Measurements from ENCODE around the gene CDCA7. TPM values are rescaled to one million over a fixed set of nuclear protein-coding genes. Genes with fewer than 3 reads are reported as not detected.
"Not testable (repeated sequence)": the region's sequence is repeated elsewhere in the genome, so short reads cannot be mapped to it uniquely, and the experiment has no call there.

Gene CDCA7
- polyA plus RNA-seq, 1 donor from 2014 or later, result 0.27 TPM

DNA sequence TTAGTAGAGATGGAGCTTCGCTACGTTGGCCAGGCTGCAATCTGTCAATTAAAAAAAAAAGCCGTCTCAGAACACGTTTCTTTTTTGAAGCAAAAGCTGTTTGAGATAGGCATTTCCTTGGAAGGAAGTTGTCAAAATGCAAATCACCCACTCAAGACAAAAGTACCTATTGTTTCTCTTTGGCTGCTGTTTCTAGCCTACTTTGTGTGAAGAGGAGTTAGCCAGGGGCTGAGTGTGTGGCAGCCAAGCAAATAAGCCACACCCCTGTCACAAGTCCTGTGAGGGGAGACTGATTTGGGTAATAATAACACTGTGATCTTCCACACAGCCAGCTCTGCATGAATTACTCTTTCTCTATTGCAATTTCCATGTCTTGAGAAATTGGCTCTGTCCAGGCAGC, 47.4 kb upstream of the CDCA7 start:
- no peak overlapping the region for H3K9ac ChIP-seq (ENCODE audit: low read length)
- TF ChIP-seq EZH2 (IDR thresholded peaks at IDR 0.05; ENCODE audit: borderline replicate concordance, insufficient read depth, low read length, poor library complexity, severe bottlenecking) (no peak), SMC3 (conservative IDR thresholded peaks at IDR 0.05; ENCODE audit: poor library complexity) (no peak), TAF1 (IDR thresholded peaks at IDR 0.05; ENCODE audit: low read depth) (no peak), MXI1 (conservative IDR thresholded peaks at IDR 0.05; ENCODE audit: poor library complexity, severe bottlenecking) (no peak), CTCF (IDR thresholded peaks at IDR 0.05; ENCODE audit: poor library complexity, severe bottlenecking) (no peak), POLR2AphosphoS5 (IDR thresholded peaks at IDR 0.05) (no peak), RAD21 (conservative IDR thresholded peaks at IDR 0.05) (no peak), EP300 (conservative IDR thresholded peaks at IDR 0.05; ENCODE audit: poor library complexity, severe bottlenecking) (no peak)
- TF ChIP-seq, protein P1, sequence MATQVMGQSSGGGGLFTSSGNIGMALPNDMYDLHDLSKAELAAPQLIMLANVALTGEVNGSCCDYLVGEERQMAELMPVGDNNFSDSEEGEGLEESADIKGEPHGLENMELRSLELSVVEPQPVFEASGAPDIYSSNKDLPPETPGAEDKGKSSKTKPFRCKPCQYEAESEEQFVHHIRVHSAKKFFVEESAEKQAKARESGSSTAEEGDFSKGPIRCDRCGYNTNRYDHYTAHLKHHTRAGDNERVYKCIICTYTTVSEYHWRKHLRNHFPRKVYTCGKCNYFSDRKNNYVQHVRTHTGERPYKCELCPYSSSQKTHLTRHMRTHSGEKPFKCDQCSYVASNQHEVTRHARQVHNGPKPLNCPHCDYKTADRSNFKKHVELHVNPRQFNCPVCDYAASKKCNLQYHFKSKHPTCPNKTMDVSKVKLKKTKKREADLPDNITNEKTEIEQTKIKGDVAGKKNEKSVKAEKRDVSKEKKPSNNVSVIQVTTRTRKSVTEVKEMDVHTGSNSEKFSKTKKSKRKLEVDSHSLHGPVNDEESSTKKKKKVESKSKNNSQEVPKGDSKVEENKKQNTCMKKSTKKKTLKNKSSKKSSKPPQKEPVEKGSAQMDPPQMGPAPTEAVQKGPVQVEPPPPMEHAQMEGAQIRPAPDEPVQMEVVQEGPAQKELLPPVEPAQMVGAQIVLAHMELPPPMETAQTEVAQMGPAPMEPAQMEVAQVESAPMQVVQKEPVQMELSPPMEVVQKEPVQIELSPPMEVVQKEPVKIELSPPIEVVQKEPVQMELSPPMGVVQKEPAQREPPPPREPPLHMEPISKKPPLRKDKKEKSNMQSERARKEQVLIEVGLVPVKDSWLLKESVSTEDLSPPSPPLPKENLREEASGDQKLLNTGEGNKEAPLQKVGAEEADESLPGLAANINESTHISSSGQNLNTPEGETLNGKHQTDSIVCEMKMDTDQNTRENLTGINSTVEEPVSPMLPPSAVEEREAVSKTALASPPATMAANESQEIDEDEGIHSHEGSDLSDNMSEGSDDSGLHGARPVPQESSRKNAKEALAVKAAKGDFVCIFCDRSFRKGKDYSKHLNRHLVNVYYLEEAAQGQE (IDR thresholded peaks at IDR 0.05; ENCODE audit: borderline replicate concordance), result no peak
- no peaks in the 10 kb centered on the region for H3K9me2 ChIP-seq (ENCODE audit: insufficient read depth, low read length)
- H3F3A ChIP-seq (ENCODE audit: insufficient read depth, low read length, poor library complexity, severe bottlenecking), result no peaks in the 10 kb centered on the region
- H3K4me3 ChIP-seq (ENCODE audit: low read length), result no peak overlapping the region
- H2AFZ ChIP-seq (ENCODE audit: low read depth, low read length), result no peak overlapping the region
- no peaks in the 10 kb centered on the region for H3K27me3 ChIP-seq (ENCODE audit: insufficient read depth, low read depth, low read length)
- H4K20me1 ChIP-seq (ENCODE audit: insufficient read depth), result no peaks in the 10 kb centered on the region
- H3K9me3 ChIP-seq (ENCODE audit: low read length), result no peaks in the 10 kb centered on the region
- no peaks in the 10 kb centered on the region for H3K36me3 ChIP-seq (ENCODE audit: insufficient read depth, low read length)
- H3K4me2 ChIP-seq (ENCODE audit: low read length), result no peak overlapping the region
- no peak overlapping the region for H3K27ac ChIP-seq (ENCODE audit: low read length)
- H3K79me2 ChIP-seq (replicated peaks; ENCODE audit: insufficient read depth, low read length), result no peaks in the 10 kb centered on the region

DNA sequence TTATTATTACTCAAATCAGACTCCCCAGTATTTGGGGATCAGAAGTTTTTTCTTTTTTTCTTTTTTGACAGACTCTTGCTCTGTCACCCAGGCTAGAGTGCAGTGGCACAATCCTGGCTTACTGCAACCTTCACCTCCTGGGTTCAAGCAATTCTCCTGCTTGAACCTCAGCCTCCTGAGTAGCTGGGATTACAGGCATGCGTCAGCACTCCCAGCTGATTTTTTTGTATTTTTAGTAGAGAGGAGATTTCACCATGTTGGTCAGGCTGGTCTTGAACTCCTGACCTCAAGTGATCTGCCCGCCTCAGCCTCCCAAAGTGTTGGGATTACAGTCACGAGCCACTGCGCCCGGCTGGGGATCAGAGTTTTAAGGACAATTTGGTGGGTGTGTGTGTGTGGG, 45.3 kb upstream of the CDCA7 start:
- H3K9ac ChIP-seq (ENCODE audit: low read length); H3K27me3 ChIP-seq (ENCODE audit: insufficient read depth, low read depth, low read length); H3K9me2 ChIP-seq (ENCODE audit: insufficient read depth, low read length); H2AFZ ChIP-seq (ENCODE audit: low read depth, low read length); H3K4me2 ChIP-seq (ENCODE audit: low read length); H3F3A ChIP-seq (ENCODE audit: insufficient read depth, low read length, poor library complexity, severe bottlenecking); H3K27ac ChIP-seq (ENCODE audit: low read length); H4K20me1 ChIP-seq (ENCODE audit: insufficient read depth); H3K79me2 ChIP-seq (replicated peaks; ENCODE audit: insufficient read depth, low read length); H3K4me3 ChIP-seq (ENCODE audit: low read length); H3K9me3 ChIP-seq (ENCODE audit: low read length); H3K36me3 ChIP-seq (ENCODE audit: insufficient read depth, low read length): not testable (repeated sequence)
